GM18858 (cell line): Measurements from ENCODE around the gene FOXA1.

Source experiments
- ATAC-seq: cut with Tn5 transposase; IDR thresholded peaks from one replicate; pipeline ENCODE4 v1.9.1; 2021; ENCODE audit not compliant: unreplicated experiment

The FOXA1 gene

GRCh38 chr14:37590428-37591139 lies 4.5 kb downstream of the FOXA1 start:
- ATAC-seq: no peak

- ATAC-seq: no peak
Measured at GRCh38 chr14:37589715-37590427, 5.2 kb downstream of the FOXA1 start.

- ATAC-seq: no peak
Measured at GRCh38 chr14:37588956-37589714, 5.9 kb downstream of the FOXA1 start.

- ATAC-seq: no peak
Measured at GRCh38 chr14:37588667-37588955, 6.4 kb downstream of the FOXA1 start.

- no peak for ATAC-seq
Measured at GRCh38 chr14:37587881-37588666, 7.0 kb downstream of the FOXA1 start.

- no peak for ATAC-seq
Measured at GRCh38 chr14:37587131-37587803, 7.8 kb downstream of the FOXA1 start.

GRCh38 chr14:37586797-37587130 lies 8.3 kb downstream of the FOXA1 start:
- ATAC-seq: no peak

- ATAC-seq: no peak
Measured at GRCh38 chr14:37585971-37586796, 8.9 kb downstream of the FOXA1 start.

- no peak for ATAC-seq
Measured at GRCh38 chr14:37585101-37585511, 9.9 kb downstream of the FOXA1 start.

GRCh38 chr14:37584211-37585100 lies 10.6 kb downstream of the FOXA1 start:
- no peak for ATAC-seq

- ATAC-seq: no peak
Measured at GRCh38 chr14:37583358-37584210, 11.5 kb downstream of the FOXA1 start.

GRCh38 chr14:37580146-37580545 lies 14.9 kb downstream of the FOXA1 start:
- no peak for ATAC-seq

GRCh38 chr14:37579274-37579673 lies 15.8 kb downstream of the FOXA1 start:
- no peak for ATAC-seq

- ATAC-seq: no peak
Measured at GRCh38 chr14:37573356-37573755, 21.7 kb downstream of the FOXA1 start.

- ATAC-seq: no peak
Measured at GRCh38 chr14:37571391-37571790, 23.7 kb downstream of the FOXA1 start.

- ATAC-seq: no peak
Measured at GRCh38 chr14:37569729-37570128, 25.3 kb downstream of the FOXA1 start.

- ATAC-seq: no peak
Measured at GRCh38 chr14:37566811-37567371, 28.2 kb downstream of the FOXA1 start.

GRCh38 chr14:37565550-37565949 lies 29.5 kb downstream of the FOXA1 start:
- ATAC-seq: no peak
